Liver (tissue), 9 donors: ENCODE data around the gene DNAAF5. TPM values are rescaled to one million over a fixed set of nuclear protein-coding genes. Genes with fewer than 3 reads are reported as not detected.

ENCODE experiments used
- DNase-seq: peaks from one replicate; pipeline ENCODE4 v3.0.0-alpha.2; 2017; ENCODE audit warnings: low spot score
- H3K27ac ChIP-seq, 2 donors: one replicate each; pipeline ENCODE4 v1.7.0; 2013; ENCODE audit warnings: inconsistent platforms in 2 of 2, low read length in 2 of 2, control low read depth in 1 of 2, low read depth in 1 of 2, mild to moderate bottlenecking in 1 of 2
- H3K27me3 ChIP-seq, 4 donors: one replicate each; pipeline versions ENCODE4 v1.6.1 to v1.7.0; 2013; ENCODE audit warnings: low read length in 3 of 4, inconsistent platforms in 1 of 4, mild to moderate bottlenecking in 1 of 4, moderate library complexity in 1 of 4; ENCODE audit not compliant: control insufficient read depth in 4 of 4, insufficient read depth in 4 of 4
- H3K36me3 ChIP-seq, 4 donors: one replicate each; pipeline versions ENCODE4 v1.6.1 to v1.7.0; 2013; ENCODE audit warnings: low read length in 3 of 4, mild to moderate bottlenecking in 3 of 4, low read depth in 1 of 4, moderate library complexity in 1 of 4; ENCODE audit not compliant: control insufficient read depth in 4 of 4, insufficient read depth in 3 of 4
- H3K4me1 ChIP-seq, 4 donors: one replicate each; pipeline versions ENCODE4 v1.6.1 to v1.7.0; 2013; ENCODE audit warnings: low read length in 3 of 4, mild to moderate bottlenecking in 3 of 4, moderate library complexity in 1 of 4; ENCODE audit not compliant: control insufficient read depth in 4 of 4, insufficient read depth in 4 of 4
- H3K4me3 ChIP-seq, 3 donors: one replicate each; pipeline versions ENCODE4 v1.6.1 to v1.7.0; 2013; ENCODE audit warnings: low read length in 3 of 3, control low read depth in 1 of 3, low read depth in 1 of 3, mild to moderate bottlenecking in 1 of 3
- H3K9ac ChIP-seq, 2 donors: one replicate each; pipeline ENCODE4 v1.7.0; 2013; ENCODE audit warnings: low read length in 2 of 2, mild to moderate bottlenecking in 2 of 2, moderate library complexity in 2 of 2, control low read depth in 1 of 2, low read depth in 1 of 2
- H3K9me3 ChIP-seq, 4 donors: one replicate each; pipeline versions ENCODE4 v1.6.1 to v1.7.0; 2013; ENCODE audit warnings: low read length in 3 of 4; ENCODE audit not compliant: control insufficient read depth in 4 of 4
- EGR1 ChIP-seq, 2 donors: IDR thresholded peaks; 2 replicates each; pipeline ENCODE4 v1.6.1; 2016 to 2018; ENCODE audit warnings: antibody characterized with exemption in 2 of 2, low read depth in 2 of 2
- FOXA1 ChIP-seq: IDR thresholded peaks from 2 replicates; pipeline ENCODE4 v1.6.1; 2016; ENCODE audit warnings: antibody characterized with exemption
- FOXA2 ChIP-seq: IDR thresholded peaks from 2 replicates; pipeline ENCODE4 v1.6.1; 2016; ENCODE audit warnings: antibody characterized with exemption
- GABPA ChIP-seq, 2 donors: IDR thresholded peaks in 1 of 2; conservative IDR thresholded peaks in 1 of 2; 2 replicates each; pipeline ENCODE4 v1.6.1; 2016; ENCODE audit warnings: antibody characterized with exemption in 2 of 2, mild to moderate bottlenecking in 1 of 2, moderate library complexity in 1 of 2
- HNF4A ChIP-seq, 2 donors: conservative IDR thresholded peaks; 2 replicates each; pipeline ENCODE4 v1.6.1; 2016; ENCODE audit warnings: antibody characterized with exemption in 2 of 2, mild to moderate bottlenecking in 2 of 2
- HNF4G ChIP-seq: IDR thresholded peaks from 2 replicates; pipeline ENCODE4 v1.6.1; 2016; ENCODE audit warnings: antibody characterized with exemption
- JUND ChIP-seq, 2 donors: IDR thresholded peaks; 2 replicates each; pipeline ENCODE4 v1.6.1; 2016; ENCODE audit warnings: antibody characterized with exemption in 2 of 2
- MAX ChIP-seq: IDR thresholded peaks from 2 replicates; pipeline ENCODE4 v1.6.1; 2016; ENCODE audit warnings: antibody characterized with exemption
- NR2F2 ChIP-seq: IDR thresholded peaks from 2 replicates; pipeline ENCODE4 v1.6.1; 2016; ENCODE audit warnings: antibody characterized with exemption
- RAD21 ChIP-seq, 2 donors: IDR thresholded peaks; 2 replicates each; pipeline ENCODE4 v1.6.1; 2016; ENCODE audit warnings: antibody characterized with exemption in 2 of 2, mild to moderate bottlenecking in 2 of 2
- REST ChIP-seq: IDR thresholded peaks from 2 replicates; pipeline ENCODE4 v1.6.1; 2016; ENCODE audit warnings: antibody characterized with exemption, mild to moderate bottlenecking
- RXRA ChIP-seq, 2 donors: IDR thresholded peaks; 2 replicates each; pipeline ENCODE4 v1.6.1; 2017 to 2018; ENCODE audit warnings: antibody characterized with exemption in 2 of 2, mild to moderate bottlenecking in 1 of 2
- SP1 ChIP-seq: IDR thresholded peaks from 2 replicates; pipeline ENCODE4 v1.6.1; 2018; ENCODE audit warnings: antibody characterized with exemption, mild to moderate bottlenecking
- YY1 ChIP-seq: IDR thresholded peaks from 2 replicates; pipeline ENCODE4 v1.6.1; 2016; ENCODE audit warnings: antibody characterized with exemption, mild to moderate bottlenecking
- WGBS: extraction: QIAGEN DNeasy Blood & Tissue Kit; methylation state at CpG from one replicate; pipeline ENCODE4 v1.1.7; 2013; 5-methylcytosine and 5-hydroxymethylcytosine counted together
- polyA plus RNA-seq, 2 donors: library from polyadenylated mRNA; stranded (reverse) in 1 of 2; unstranded in 1 of 2; fragments of 200-250 nt in 1 of 2; fragments of >200 nt in 1 of 2; fragmentation: Nextera tagmentation in 1 of 2; extraction: Ambion mirVana in 1 of 2; gene quantifications; one replicate each; pipeline versions ENCODE4 v1.2.1 to v1.2.3, GENCODE V29; 2013 to 2015
- total RNA-seq, 2 donors: library from RNA; depleted of rRNA; stranded (reverse); fragments of >200 nt; gene quantifications; one replicate each; pipeline ENCODE4 v1.2.3, GENCODE V29; 2014
- TF ChIP-seq, protein P1 (sequence below): IDR thresholded peaks from 2 replicates; pipeline ENCODE4 v1.6.1; 2016; ENCODE audit warnings: antibody characterized with exemption
- TF ChIP-seq, protein P2 (sequence below): IDR thresholded peaks from 2 replicates; pipeline ENCODE4 v1.6.1; 2016; ENCODE audit warnings: antibody characterized with exemption
- TF ChIP-seq, protein P3 (sequence below): fragments of 150-350 bp; IDR thresholded peaks from 2 replicates; pipeline ENCODE4 v1.5.1; 2017; ENCODE audit warnings: improper control_type of control experiment, low read depth, low read length; ENCODE audit not compliant: missing input control
- donor health status: healthy.
- donor health status: healthy.
- donor health status: healthy.
- donor health status: healthy.
- donor health status: healthy.

Gene DNAAF5
- total and polyA plus RNA-seq, 4 donors = 3.1 to 11.1 (median 9.5) TPM

- Histone ChIP-seq H3K27me3 (no peaks in the 10 kb centered on the region), H3K36me3 (no peaks in the 10 kb centered on the region), H3K27ac (no peak overlapping the region), H3K9me3 (no peaks in the 10 kb centered on the region), H3K9ac (no peak overlapping the region), H3K4me1 (peaks cover 0 to 4% (median 0%) of the 10 kb centered on the region in 4 donors), H3K4me3 (no peak overlapping the region)
- WGBS = 90% methylated on average over 10 of the region's 10 CpGs
- DNase-seq = no peak
- TF ChIP-seq RAD21 (IDR thresholded peaks at IDR 0.05) = no peak
- no peak for TF ChIP-seq NR2F2
- no peak for TF ChIP-seq GABPA (IDR thresholded peaks at IDR 0.05 in 1 of 2, conservative IDR thresholded peaks at IDR 0.05 in 1 of 2)
- TF ChIP-seq, protein P1, sequence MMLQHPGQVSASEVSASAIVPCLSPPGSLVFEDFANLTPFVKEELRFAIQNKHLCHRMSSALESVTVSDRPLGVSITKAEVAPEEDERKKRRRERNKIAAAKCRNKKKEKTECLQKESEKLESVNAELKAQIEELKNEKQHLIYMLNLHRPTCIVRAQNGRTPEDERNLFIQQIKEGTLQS = no peak
- no peak for TF ChIP-seq MAX
- no peak for TF ChIP-seq FOXA2
- TF ChIP-seq JUND (IDR thresholded peaks at IDR 0.05) = no peak
- TF ChIP-seq, protein P2, sequence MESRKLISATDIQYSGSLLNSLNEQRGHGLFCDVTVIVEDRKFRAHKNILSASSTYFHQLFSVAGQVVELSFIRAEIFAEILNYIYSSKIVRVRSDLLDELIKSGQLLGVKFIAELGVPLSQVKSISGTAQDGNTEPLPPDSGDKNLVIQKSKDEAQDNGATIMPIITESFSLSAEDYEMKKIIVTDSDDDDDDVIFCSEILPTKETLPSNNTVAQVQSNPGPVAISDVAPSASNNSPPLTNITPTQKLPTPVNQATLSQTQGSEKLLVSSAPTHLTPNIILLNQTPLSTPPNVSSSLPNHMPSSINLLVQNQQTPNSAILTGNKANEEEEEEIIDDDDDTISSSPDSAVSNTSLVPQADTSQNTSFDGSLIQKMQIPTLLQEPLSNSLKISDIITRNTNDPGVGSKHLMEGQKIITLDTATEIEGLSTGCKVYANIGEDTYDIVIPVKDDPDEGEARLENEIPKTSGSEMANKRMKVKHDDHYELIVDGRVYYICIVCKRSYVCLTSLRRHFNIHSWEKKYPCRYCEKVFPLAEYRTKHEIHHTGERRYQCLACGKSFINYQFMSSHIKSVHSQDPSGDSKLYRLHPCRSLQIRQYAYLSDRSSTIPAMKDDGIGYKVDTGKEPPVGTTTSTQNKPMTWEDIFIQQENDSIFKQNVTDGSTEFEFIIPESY = no peak
- TF ChIP-seq SP1 = no peak
- TF ChIP-seq FOXA1 = no peak
- TF ChIP-seq, protein P3, sequence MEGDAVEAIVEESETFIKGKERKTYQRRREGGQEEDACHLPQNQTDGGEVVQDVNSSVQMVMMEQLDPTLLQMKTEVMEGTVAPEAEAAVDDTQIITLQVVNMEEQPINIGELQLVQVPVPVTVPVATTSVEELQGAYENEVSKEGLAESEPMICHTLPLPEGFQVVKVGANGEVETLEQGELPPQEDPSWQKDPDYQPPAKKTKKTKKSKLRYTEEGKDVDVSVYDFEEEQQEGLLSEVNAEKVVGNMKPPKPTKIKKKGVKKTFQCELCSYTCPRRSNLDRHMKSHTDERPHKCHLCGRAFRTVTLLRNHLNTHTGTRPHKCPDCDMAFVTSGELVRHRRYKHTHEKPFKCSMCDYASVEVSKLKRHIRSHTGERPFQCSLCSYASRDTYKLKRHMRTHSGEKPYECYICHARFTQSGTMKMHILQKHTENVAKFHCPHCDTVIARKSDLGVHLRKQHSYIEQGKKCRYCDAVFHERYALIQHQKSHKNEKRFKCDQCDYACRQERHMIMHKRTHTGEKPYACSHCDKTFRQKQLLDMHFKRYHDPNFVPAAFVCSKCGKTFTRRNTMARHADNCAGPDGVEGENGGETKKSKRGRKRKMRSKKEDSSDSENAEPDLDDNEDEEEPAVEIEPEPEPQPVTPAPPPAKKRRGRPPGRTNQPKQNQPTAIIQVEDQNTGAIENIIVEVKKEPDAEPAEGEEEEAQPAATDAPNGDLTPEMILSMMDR = no peak
- no peak for TF ChIP-seq YY1
- no peak for TF ChIP-seq HNF4G
- TF ChIP-seq REST = no peak
- TF ChIP-seq EGR1 (IDR thresholded peaks at IDR 0.05; ENCODE audit: low read depth in 2 of 2) = no peak
Measured at GRCh38 chr7:716222-716621, 10.3 kb upstream of the DNAAF5 start.

GRCh38 chr7:716636-717035 is 9.9 kb upstream of the DNAAF5 start:
- H3K27ac ChIP-seq = no peak overlapping the region
- no peaks in the 10 kb centered on the region for H3K27me3 ChIP-seq
- H3K9me3 ChIP-seq = no peaks in the 10 kb centered on the region
- peaks cover 0 to 4% (median 0%) of the 10 kb centered on the region in 4 donors for H3K4me1 ChIP-seq
- H3K36me3 ChIP-seq = no peaks in the 10 kb centered on the region
- no peak overlapping the region for H3K9ac ChIP-seq
- no peak overlapping the region for H3K4me3 ChIP-seq
- WGBS = 92% methylated on average over 11 of the region's 11 CpGs
- no peak for DNase-seq
- TF ChIP-seq RXRA (IDR thresholded peaks at IDR 0.05) (no peak), HNF4A (conservative IDR thresholded peaks at IDR 0.05) (no peak)
